SK-N-SH (cell line): ENCODE measurements around the gene TPSAB1.

ENCODE experiments used
- EP300 ChIP-seq, 2 experiments: IDR thresholded peaks; 2 replicates each; pipeline versions ENCODE4 v1.4.0 to v1.6.1; 2012; ENCODE audit warnings: borderline replicate concordance in 1 of 2, low read depth in 1 of 2, low read length in 1 of 2
- MAX ChIP-seq: IDR thresholded peaks from 2 replicates; pipeline ENCODE4 v1.4.0; 2012; ENCODE audit warnings: low read depth
- NFIC ChIP-seq: IDR thresholded peaks from 2 replicates; pipeline ENCODE4 v1.4.0; 2012; ENCODE audit warnings: borderline replicate concordance
- TAF1 ChIP-seq: IDR thresholded peaks from 2 replicates; pipeline ENCODE4 v1.6.1; 2012; ENCODE audit warnings: low read depth, mild to moderate bottlenecking, low read length, moderate library complexity, borderline replicate concordance
- TF ChIP-seq, protein P1 (sequence below): fragments of 200-600 bp; sonication (generic); IDR thresholded peaks from 2 replicates; pipeline ENCODE4 v1.6.1; 2017; ENCODE audit warnings: antibody characterized with exemption, mild to moderate bottlenecking, moderate library complexity

- TF ChIP-seq, protein P1, sequence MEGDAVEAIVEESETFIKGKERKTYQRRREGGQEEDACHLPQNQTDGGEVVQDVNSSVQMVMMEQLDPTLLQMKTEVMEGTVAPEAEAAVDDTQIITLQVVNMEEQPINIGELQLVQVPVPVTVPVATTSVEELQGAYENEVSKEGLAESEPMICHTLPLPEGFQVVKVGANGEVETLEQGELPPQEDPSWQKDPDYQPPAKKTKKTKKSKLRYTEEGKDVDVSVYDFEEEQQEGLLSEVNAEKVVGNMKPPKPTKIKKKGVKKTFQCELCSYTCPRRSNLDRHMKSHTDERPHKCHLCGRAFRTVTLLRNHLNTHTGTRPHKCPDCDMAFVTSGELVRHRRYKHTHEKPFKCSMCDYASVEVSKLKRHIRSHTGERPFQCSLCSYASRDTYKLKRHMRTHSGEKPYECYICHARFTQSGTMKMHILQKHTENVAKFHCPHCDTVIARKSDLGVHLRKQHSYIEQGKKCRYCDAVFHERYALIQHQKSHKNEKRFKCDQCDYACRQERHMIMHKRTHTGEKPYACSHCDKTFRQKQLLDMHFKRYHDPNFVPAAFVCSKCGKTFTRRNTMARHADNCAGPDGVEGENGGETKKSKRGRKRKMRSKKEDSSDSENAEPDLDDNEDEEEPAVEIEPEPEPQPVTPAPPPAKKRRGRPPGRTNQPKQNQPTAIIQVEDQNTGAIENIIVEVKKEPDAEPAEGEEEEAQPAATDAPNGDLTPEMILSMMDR, result no peak
- TF ChIP-seq NFIC, result no peak
- no peak for TF ChIP-seq EP300 (IDR thresholded peaks at IDR 0.05; ENCODE audit: borderline replicate concordance in 1 of 2, low read depth in 1 of 2, low read length in 1 of 2)
- TF ChIP-seq TAF1, result no peak
- no peak for TF ChIP-seq MAX
Observed at GRCh38 chr16:1260101-1260680, 19.7 kb downstream of the TPSAB1 start.
